Large intestine (tissue), 3 donors: ENCODE measurements around the gene CS. TPM values are rescaled to one million over a fixed set of nuclear protein-coding genes. Genes with fewer than 3 reads are reported as not detected.

Experiments used
- DNase-seq, 2 donors: peaks; one replicate each; pipeline versions ENCODE4 v3.0.0 to v3.0.0-alpha.2; 2013
- H3K27ac ChIP-seq: one replicate; pipeline ENCODE4 v1.5.1; 2013; ENCODE audit warnings: low read length
- H3K27me3 ChIP-seq: 2 replicates; pipeline ENCODE4 v1.6.1; 2013; ENCODE audit warnings: low read length; ENCODE audit not compliant: control insufficient read depth, insufficient read depth
- H3K36me3 ChIP-seq: 2 replicates; pipeline ENCODE4 v1.6.1; 2013; ENCODE audit warnings: low read length; ENCODE audit not compliant: control insufficient read depth, insufficient read depth
- H3K4me1 ChIP-seq: one replicate; pipeline ENCODE4 v1.6.1; 2013; ENCODE audit warnings: low read length; ENCODE audit not compliant: control insufficient read depth, insufficient read depth
- H3K4me3 ChIP-seq: one replicate; pipeline ENCODE4 v1.5.1; 2013; ENCODE audit warnings: low read length
- H3K9me3 ChIP-seq: one replicate; pipeline ENCODE4 v1.6.1; 2013; ENCODE audit warnings: mild to moderate bottlenecking, low read depth, low read length, moderate library complexity; ENCODE audit not compliant: control insufficient read depth
- WGBS: methylation state at CpG from one replicate; pipeline ENCODE4 v1.1.5; 2013; ENCODE audit warnings: low lambda C conversion rate; ENCODE audit not compliant: insufficient coverage; 5-methylcytosine and 5-hydroxymethylcytosine counted together
- polyA plus RNA-seq: library from polyadenylated mRNA; unstranded; fragments of 120-200 nt; gene quantifications from one replicate; pipeline ENCODE4 v1.2.1, GENCODE V29; 2013

The CS gene
- polyA plus RNA-seq, 1 donor, result 143 TPM

DNA sequence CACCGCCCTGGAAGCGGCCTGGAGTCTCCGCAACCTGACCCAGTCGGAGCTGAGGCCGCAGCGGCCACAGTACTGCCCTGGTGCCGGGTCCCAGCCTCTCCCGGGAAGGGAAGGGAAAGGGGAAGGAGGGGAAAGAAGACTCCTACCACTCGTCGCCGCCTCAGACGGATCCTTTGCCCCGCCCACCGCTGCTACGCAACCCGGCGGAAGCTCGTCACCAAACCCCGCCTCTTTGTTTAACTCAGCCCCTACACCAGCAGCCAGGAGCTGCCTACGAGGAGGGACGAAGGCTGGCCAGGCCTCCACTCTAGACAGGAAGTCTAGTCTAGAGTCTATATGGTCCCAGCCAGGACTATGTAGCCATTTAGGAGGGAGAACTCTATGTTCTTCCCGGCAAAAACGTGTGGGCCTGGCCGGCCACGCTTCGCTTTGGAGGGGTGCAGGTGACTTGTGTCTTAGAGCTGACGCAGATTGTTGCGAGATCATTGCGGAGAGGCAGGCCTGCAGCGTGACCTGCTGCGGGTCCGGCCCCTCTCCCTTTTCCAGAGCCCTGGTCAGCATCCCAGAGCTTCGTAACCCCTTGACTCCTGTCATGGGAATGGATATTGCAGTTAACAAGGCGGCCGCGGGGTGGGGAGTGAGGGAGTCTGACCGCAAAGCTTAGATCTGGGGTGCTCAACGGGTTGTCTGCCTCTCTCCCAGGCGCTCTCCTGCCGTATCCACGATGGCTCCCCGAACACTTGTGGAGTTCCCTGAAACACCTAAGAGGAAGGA, 78.2 kb downstream of the CS start, which contains the start of gene RNF41:
TSS of gene RNF41 (minus strand) at position 166 of the 774 bp plus-strand sequence. CDS start 7,875 bp downstream, outside the sequence.
- Histone ChIP-seq H3K27ac (peak within 1 kb of the TSS; percentile 99), H3K27me3 (no peaks in the 10 kb centered on the region), H3K9me3 (no peaks in the 10 kb centered on the region), H3K4me1 (peaks cover 29% of the 10 kb centered on the region), H3K36me3 (peaks cover 6% of the 10 kb centered on the region), H3K4me3 (peak within 1 kb of the TSS; percentile 84)
- DNase-seq, result peak; percentile 97 to 99
- WGBS, result no CpG with 5 or more reads among the region's 42 CpGs

Other genes starting within 250 kb of the CS start
- gene ERBB3, start 220.2 kb downstream of the CS start, polyA plus RNA-seq, result 326 TPM
- 131 TPM for gene PA2G4, start 195.8 kb downstream of the CS start, polyA plus RNA-seq
- gene RPL41, start 183.7 kb downstream of the CS start, polyA plus RNA-seq, result 5,871 TPM
- gene ZC3H10, start 182.1 kb downstream of the CS start, polyA plus RNA-seq, result 4.5 TPM
- 42.7 TPM for gene ESYT1, start 172.1 kb downstream of the CS start, polyA plus RNA-seq
- gene MYL6B, start 147.7 kb downstream of the CS start, polyA plus RNA-seq, result 59.5 TPM
- 1,754 TPM for gene MYL6, start 142.0 kb downstream of the CS start, polyA plus RNA-seq
- 70.7 TPM for gene SMARCC2, start 110.8 kb downstream of the CS start, polyA plus RNA-seq
- gene RNF41, start 78.4 kb downstream of the CS start, polyA plus RNA-seq, result 32.2 TPM
- gene NABP2, start 76.0 kb downstream of the CS start, polyA plus RNA-seq, result 29.1 TPM
- 524 TPM for gene SLC39A5, start 70.3 kb downstream of the CS start, polyA plus RNA-seq
- 25.1 TPM for gene ANKRD52, start 41.9 kb downstream of the CS start, polyA plus RNA-seq
- gene COQ10A, start 33.4 kb downstream of the CS start, polyA plus RNA-seq, result 12.1 TPM
- 179 TPM for gene CNPY2, start 15.7 kb upstream of the CS start, polyA plus RNA-seq
- gene PAN2, start 33.7 kb upstream of the CS start, polyA plus RNA-seq, result 85.5 TPM
- 0.75 TPM for gene IL23A, start 38.6 kb upstream of the CS start, polyA plus RNA-seq
- gene STAT2, start 59.8 kb upstream of the CS start, polyA plus RNA-seq, result 124 TPM
- gene APOF, start 62.5 kb upstream of the CS start, polyA plus RNA-seq, result 0.06 TPM
- gene TIMELESS, start 149.1 kb upstream of the CS start, polyA plus RNA-seq, result 21.4 TPM
- 0.24 TPM for gene MIP, start 154.3 kb upstream of the CS start, polyA plus RNA-seq
- 4.7 TPM for gene SPRYD4, start 168.2 kb upstream of the CS start, polyA plus RNA-seq
- gene GLS2, start 187.8 kb upstream of the CS start, polyA plus RNA-seq, result 1.5 TPM
- 22.5 TPM for gene RBMS2, start 221.5 kb upstream of the CS start, polyA plus RNA-seq